NCI-H2227 treated with DMSO at 0.1 percent for 48 hours (cell line): Measurements from ENCODE around the gene E2F8.
"Not testable (repeated sequence)": the region's sequence is repeated elsewhere in the genome, so short reads cannot be mapped to it uniquely, and the experiment has no call there.

Experiments used
- DNase-seq: peaks from one replicate; lab custom pipeline; 2025; lab: John Stamatoyannopoulos, UW

Gene E2F8

GRCh38 chr11:19240420-19241259, at the start of gene E2F8:
E2F8 (minus strand) TSS chr11:19240945; CDS start chr11:19240121, 824 bp downstream.
- DNase-seq, result peak; percentile 93

- no peak for DNase-seq
These were observed 49.6 kb upstream of the E2F8 start for GRCh38 chr11:19290356-19290755.

- DNase-seq, result no peak
These were observed 47.5 kb upstream of the E2F8 start for GRCh38 chr11:19288256-19288655.

GRCh38 chr11:19286411-19286810, 45.7 kb upstream of the E2F8 start:
- no peak for DNase-seq

- DNase-seq, result no peak
These were observed 44.1 kb upstream of the E2F8 start for GRCh38 chr11:19284881-19285280.

GRCh38 chr11:19283991-19284390, 43.2 kb upstream of the E2F8 start:
- no peak for DNase-seq

GRCh38 chr11:19281555-19281954, 40.8 kb upstream of the E2F8 start:
- no peak for DNase-seq

- peak; percentile 30 for DNase-seq
These were observed 40.3 kb upstream of the E2F8 start for GRCh38 chr11:19281041-19281440.

GRCh38 chr11:19279451-19279850, 38.7 kb upstream of the E2F8 start:
- peak; percentile 5 for DNase-seq

GRCh38 chr11:19276859-19277808, 36.4 kb upstream of the E2F8 start:
- DNase-seq, result no peak

- DNase-seq, result no peak
These were observed 34.8 kb upstream of the E2F8 start for GRCh38 chr11:19275496-19275895.

GRCh38 chr11:19273219-19273618, 32.5 kb upstream of the E2F8 start:
- DNase-seq, result not testable (repeated sequence)

GRCh38 chr11:19268909-19269308, 28.2 kb upstream of the E2F8 start:
- DNase-seq, result no peak

GRCh38 chr11:19267567-19267966, 26.8 kb upstream of the E2F8 start:
- DNase-seq, result no peak

GRCh38 chr11:19263333-19263732, 22.6 kb upstream of the E2F8 start:
- DNase-seq, result no peak

GRCh38 chr11:19259487-19260345, 19.0 kb upstream of the E2F8 start:
- DNase-seq, result peak; percentile 43

- DNase-seq, result peak; percentile 62
These were observed 18.0 kb upstream of the E2F8 start for GRCh38 chr11:19258641-19259230.

GRCh38 chr11:19254441-19254840, 13.7 kb upstream of the E2F8 start:
- not testable (repeated sequence) for DNase-seq

- no peak for DNase-seq
These were observed 13.1 kb upstream of the E2F8 start for GRCh38 chr11:19253817-19254216.

- no peak for DNase-seq
These were observed 12.5 kb upstream of the E2F8 start for GRCh38 chr11:19253153-19253745.
